GM12865 (cell line): Measurements from ENCODE around the gene ABCD4.

Source experiments
- DNase-seq: peaks from one replicate; pipeline ENCODE4 v3.0.0; 2010; ENCODE audit warnings: low read depth
- H3K4me3 ChIP-seq: 2 replicates; pipeline ENCODE4 v1.5.1; 2011; ENCODE audit warnings: mild to moderate bottlenecking, low read depth, low read length, control low read depth
- TF ChIP-seq, protein P1 (sequence below): IDR thresholded peaks from 2 replicates; pipeline ENCODE4 v1.5.1; 2011; ENCODE audit warnings: low read length, control low read depth, low read depth, inconsistent platforms; ENCODE audit not compliant: insufficient read depth; ENCODE audit errors: missing control alignments

ABCD4 gene

GRCh38 chr14:74241652-74242017 is 61.1 kb downstream of the ABCD4 start:
- H3K4me3 ChIP-seq: no peak overlapping the region
- DNase-seq: no peak
- TF ChIP-seq, protein P1, sequence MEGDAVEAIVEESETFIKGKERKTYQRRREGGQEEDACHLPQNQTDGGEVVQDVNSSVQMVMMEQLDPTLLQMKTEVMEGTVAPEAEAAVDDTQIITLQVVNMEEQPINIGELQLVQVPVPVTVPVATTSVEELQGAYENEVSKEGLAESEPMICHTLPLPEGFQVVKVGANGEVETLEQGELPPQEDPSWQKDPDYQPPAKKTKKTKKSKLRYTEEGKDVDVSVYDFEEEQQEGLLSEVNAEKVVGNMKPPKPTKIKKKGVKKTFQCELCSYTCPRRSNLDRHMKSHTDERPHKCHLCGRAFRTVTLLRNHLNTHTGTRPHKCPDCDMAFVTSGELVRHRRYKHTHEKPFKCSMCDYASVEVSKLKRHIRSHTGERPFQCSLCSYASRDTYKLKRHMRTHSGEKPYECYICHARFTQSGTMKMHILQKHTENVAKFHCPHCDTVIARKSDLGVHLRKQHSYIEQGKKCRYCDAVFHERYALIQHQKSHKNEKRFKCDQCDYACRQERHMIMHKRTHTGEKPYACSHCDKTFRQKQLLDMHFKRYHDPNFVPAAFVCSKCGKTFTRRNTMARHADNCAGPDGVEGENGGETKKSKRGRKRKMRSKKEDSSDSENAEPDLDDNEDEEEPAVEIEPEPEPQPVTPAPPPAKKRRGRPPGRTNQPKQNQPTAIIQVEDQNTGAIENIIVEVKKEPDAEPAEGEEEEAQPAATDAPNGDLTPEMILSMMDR: no peak

DNA sequence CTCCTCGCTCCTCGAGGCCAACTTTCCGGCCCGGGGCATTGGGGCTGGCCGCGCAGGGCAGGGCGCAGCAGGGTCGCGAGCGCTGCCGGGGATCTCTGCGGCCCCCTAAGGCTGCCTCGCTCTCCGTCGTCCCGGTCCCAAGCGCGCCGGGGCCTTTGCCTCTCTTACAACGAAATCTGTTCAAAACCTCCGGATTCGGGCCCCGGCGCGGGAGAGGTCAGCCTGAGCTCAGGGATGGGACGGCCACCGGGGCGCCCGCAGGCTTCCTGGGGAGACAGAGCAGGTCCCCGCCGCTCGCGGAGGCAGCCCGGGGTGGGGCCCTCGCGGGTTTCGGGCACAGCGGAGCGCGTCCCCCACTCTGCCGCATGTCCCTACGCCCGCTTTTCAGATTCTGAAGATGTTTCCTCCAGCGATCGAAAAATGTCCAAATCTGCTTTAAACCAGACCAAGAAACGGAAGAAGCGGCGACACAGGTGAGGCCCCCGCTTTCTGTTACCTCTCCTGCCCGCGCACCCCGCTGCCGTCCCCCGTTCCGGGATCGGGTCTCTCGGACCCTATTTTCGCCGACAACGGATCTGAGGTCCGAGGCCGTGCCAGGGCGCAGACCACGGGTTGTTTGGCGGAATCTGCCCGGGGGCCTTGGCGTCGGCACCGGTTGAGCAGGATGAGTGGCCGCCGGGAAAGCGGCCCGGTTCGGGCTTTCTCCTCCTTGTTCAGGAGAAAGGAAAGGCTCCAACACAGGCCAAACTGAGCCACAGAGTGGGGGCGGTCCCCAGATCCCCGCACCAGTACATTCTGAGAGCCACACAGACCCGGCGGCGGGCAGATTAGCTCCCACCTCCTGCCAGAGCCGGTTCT is 61.7 kb downstream of the ABCD4 start:
- TF ChIP-seq, protein P1: no peak
- DNase-seq: no peak
- H3K4me3 ChIP-seq: no peak overlapping the region

GRCh38 chr14:74239848-74240793 is 62.6 kb downstream of the ABCD4 start:
- TF ChIP-seq, protein P1: no peak
- no peak for DNase-seq
- H3K4me3 ChIP-seq: no peak overlapping the region

DNA sequence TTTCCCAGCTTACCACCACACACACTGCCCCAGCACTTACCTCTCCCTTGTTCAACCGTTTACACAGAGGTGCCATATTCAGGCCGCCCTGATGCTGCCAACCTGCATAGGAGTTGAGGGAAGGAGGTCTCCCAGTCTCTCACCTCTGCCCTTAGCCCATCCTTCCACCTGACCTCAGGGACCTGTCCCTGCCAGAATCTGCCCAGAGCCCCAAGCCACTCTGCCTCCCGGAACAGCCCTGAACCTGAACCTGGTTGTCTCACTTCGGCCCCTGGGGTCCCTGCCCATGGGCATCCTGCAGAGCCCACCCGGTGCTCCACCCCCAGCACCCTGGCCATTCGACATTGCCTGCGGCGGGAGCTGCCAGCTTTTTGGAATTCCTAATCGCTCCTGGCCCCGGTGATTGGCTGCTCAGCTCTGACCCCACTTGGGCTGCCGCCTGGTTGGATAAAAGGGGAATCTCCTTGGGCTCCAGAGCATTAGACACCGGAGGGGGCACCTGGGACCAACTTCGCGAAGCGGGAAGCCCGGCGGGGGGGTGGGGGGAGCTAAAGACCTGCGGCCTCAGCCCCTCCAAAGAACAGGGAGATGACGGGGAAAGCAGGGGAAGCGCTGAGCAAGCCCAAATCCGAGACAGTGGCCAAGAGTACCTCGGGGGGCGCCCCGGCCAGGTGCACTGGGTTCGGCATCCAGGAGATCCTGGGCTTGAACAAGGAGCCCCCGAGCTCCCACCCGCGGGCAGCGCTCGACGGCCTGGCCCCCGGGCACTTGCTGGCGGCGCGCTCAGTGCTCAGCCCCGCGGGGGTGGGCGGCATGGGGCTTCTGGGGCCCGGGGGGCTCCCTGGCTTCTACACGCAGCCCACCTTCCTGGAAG is 63.5 kb downstream of the ABCD4 start, which contains the start of gene VSX2:
TSS of gene VSX2 (plus strand) at position 476 of the 874 bp plus-strand sequence. CDS start at position 589, 113 bp downstream.
- H3K4me3 ChIP-seq: no peak within 1 kb of the TSS
- TF ChIP-seq, protein P1: no peak
- DNase-seq: no peak

DNA sequence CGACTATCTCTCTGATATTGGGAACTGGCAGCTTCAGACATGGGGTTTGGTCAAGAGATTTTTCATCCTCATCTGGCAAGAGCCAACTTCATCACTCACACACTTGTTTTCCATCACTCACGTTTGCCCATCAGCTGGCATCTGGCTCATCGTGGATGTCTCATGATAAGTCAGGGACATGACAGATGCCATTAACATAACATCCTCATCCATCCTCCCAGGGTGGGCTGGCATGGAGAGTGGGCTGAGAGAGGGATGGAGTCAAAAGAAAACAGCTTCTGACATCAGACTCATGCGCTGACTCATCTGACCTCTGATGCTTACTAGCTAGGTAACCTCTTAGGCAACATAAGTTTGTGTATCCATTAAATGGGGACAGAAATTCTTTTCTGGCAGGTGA is 65.3 kb downstream of the ABCD4 start:
- DNase-seq: no peak
- no peak overlapping the region for H3K4me3 ChIP-seq
- TF ChIP-seq, protein P1: no peak
